Measurements from ENCODE around the gene PCSK5.

PCSK5 gene

DNA sequence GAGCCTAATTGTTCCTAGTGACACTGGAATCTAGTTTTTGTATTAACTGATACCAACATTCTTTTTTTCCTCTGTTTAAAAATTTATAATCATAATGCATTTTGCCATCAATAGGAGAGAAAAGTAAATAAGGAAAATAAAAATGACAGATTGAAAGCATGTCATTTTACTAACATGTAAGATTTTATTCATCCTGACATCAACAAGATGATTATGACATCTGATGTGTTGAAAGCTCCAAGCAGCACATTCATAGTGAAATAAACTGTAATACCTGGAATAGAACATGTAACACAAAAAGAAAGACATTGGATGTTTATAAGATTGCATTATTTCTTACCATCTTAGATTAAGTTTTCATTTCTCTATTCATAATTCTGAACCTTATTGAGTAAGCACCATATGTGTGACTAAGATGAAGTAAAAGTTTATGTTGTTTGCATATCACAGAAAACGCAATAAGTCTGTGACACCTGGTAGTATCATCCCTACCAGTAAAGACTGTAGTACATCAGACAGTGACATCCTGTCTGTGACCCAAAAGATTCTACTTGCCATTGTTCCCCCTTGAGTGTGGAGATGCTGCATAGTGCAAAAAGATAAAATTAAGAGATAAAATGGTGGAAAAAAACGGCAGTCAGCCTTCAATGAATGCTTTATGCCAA lies 225.6 kb downstream of the PCSK5 start:
- TF ChIP-seq, protein P1, sequence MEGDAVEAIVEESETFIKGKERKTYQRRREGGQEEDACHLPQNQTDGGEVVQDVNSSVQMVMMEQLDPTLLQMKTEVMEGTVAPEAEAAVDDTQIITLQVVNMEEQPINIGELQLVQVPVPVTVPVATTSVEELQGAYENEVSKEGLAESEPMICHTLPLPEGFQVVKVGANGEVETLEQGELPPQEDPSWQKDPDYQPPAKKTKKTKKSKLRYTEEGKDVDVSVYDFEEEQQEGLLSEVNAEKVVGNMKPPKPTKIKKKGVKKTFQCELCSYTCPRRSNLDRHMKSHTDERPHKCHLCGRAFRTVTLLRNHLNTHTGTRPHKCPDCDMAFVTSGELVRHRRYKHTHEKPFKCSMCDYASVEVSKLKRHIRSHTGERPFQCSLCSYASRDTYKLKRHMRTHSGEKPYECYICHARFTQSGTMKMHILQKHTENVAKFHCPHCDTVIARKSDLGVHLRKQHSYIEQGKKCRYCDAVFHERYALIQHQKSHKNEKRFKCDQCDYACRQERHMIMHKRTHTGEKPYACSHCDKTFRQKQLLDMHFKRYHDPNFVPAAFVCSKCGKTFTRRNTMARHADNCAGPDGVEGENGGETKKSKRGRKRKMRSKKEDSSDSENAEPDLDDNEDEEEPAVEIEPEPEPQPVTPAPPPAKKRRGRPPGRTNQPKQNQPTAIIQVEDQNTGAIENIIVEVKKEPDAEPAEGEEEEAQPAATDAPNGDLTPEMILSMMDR (IDR thresholded peaks at IDR 0.05; ENCODE audit: low read depth, low read length, missing control alignments) = no peak
- H3K4me3 ChIP-seq (ENCODE audit: low read depth, low read length) = no peak overlapping the region
- DNase-seq (ENCODE audit: low read depth) = no peak

DNA sequence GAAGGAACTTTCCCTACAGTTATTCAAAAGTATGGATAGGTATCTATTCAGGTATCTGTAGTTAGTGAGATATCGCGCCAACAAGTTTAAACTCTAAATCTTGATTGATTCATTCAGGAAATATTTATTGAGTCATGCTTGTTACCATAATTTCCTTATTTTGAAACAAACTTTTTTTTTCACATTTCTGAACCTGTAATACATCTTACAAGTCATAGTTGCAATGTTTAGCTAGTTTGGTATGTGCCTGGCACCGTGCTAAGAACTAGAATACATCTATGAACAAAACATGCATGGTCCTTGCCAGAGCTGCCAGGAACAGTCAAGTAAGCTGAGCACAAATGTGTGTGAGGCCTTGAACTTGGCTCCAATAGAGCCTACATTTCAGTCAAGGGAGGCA lies 226.4 kb downstream of the PCSK5 start:
- DNase-seq (ENCODE audit: low read depth) = no peak
- no peak overlapping the region for H3K4me3 ChIP-seq (ENCODE audit: low read depth, low read length)
- TF ChIP-seq, protein P1 (IDR thresholded peaks at IDR 0.05; ENCODE audit: low read depth, low read length, missing control alignments) = no peak

DNA sequence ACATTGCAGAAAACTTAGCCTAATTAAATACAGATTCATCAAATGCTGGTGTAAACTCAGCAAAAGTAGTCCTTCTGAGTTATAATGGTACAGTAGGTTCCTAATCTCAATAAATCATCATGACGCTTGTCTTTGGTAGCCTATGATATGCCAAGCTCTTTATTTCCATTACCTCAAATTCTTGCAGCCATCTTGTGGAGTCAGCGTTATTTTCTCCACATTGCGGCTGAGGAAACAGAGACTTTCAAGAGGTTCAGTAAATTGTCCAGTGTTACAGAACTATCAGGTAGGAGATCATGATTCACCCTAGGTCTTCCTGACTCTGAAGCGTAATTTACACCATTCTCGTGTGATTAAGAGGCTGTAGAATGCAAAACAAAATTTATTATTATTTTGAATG lies 237.2 kb downstream of the PCSK5 start:
- no peak overlapping the region for H3K4me3 ChIP-seq (ENCODE audit: low read depth, low read length)
- TF ChIP-seq, protein P1 (IDR thresholded peaks at IDR 0.05; ENCODE audit: low read depth, low read length, missing control alignments) = no peak
- no peak for DNase-seq (ENCODE audit: low read depth)

DNA sequence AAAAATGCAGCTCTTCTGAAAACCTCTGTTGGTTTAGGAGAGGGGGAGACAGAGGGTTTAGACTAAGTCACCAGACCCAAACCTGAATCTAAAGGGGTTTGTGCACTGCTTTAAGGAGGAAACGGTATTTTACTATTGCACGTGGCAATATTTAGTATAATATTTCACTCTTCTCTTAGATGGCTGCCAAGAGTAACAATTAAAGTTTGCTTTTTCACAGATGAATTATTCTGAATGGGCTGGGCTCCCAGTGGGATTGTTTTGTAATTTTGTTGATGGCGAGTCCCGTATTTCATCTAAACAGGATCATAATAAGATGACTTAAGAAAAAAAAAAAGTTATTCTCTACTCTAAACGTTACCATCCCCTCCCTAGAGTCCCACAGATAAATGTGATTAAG lies 245.4 kb downstream of the PCSK5 start:
- TF ChIP-seq, protein P1 (IDR thresholded peaks at IDR 0.05; ENCODE audit: low read depth, low read length, missing control alignments) = no peak
- no peak overlapping the region for H3K4me3 ChIP-seq (ENCODE audit: low read depth, low read length)
- DNase-seq (ENCODE audit: low read depth) = no peak

DNA sequence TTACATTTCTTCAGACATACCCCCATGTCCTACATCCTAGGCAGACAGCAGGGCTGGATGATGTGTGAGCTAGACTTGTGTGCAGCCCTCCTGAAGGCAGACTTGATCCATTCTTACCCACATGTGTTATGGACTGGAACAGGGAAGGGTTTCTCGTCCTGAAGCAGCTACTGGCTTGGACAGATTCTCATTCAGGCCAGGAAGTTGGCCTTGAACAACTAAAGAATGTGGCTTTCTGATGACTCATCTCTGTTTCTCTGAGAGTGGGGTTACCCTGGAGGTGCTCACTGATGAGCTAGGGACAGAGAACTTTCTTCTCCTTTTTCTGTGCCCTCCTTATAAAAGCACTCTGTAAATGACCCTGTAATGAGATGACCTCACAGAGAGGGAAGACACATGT lies 246.5 kb downstream of the PCSK5 start:
- no peak overlapping the region for H3K4me3 ChIP-seq (ENCODE audit: low read depth, low read length)
- TF ChIP-seq, protein P1 (IDR thresholded peaks at IDR 0.05; ENCODE audit: low read depth, low read length, missing control alignments) = no peak
- DNase-seq (ENCODE audit: low read depth) = no peak

DNA sequence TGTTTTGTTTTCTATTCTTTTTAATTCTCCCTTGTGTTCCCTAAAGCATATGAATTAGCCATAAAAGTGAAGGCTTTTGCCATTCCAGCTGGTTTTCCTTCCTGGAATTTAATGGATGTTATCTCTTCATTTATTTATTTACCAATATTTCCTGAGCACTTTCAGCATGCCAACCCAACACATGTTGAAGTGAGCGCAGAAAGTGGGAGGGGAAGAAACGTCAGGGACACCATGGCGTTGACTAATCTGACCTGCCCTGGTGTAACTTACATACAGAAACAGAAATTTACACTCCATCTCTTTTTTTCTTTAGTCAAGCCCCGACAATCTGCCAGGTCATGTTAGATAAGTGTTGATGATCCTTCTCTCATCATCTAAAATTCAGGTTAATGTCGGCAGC lies 247.5 kb downstream of the PCSK5 start:
- no peak overlapping the region for H3K4me3 ChIP-seq (ENCODE audit: low read depth, low read length)
- no peak for DNase-seq (ENCODE audit: low read depth)
- TF ChIP-seq, protein P1 (IDR thresholded peaks at IDR 0.05; ENCODE audit: low read depth, low read length, missing control alignments) = no peak

DNA sequence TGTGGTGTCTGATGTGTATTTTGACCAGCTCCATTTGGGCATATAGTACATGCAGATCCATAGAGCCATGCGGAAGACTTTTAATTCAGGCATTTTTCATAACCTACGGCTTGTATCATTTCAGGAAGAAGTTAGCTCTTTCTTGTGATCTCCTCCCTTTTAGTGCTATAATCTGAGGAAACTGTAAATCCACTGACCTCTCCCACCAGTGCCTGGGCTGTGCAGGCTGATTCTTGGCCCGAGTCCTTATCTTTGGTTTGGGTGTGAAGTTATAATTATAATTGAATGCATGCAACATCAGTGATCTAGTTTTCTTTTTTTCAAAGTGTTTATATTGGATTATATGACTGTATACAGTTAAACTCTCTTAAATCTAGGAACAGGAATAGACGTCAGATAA lies 247.9 kb downstream of the PCSK5 start:
- TF ChIP-seq, protein P1 (IDR thresholded peaks at IDR 0.05; ENCODE audit: low read depth, low read length, missing control alignments) = no peak
- no peak overlapping the region for H3K4me3 ChIP-seq (ENCODE audit: low read depth, low read length)
- no peak for DNase-seq (ENCODE audit: low read depth)
